ENCODE results near the gene RALGPS2.

The RALGPS2 gene

DNA sequence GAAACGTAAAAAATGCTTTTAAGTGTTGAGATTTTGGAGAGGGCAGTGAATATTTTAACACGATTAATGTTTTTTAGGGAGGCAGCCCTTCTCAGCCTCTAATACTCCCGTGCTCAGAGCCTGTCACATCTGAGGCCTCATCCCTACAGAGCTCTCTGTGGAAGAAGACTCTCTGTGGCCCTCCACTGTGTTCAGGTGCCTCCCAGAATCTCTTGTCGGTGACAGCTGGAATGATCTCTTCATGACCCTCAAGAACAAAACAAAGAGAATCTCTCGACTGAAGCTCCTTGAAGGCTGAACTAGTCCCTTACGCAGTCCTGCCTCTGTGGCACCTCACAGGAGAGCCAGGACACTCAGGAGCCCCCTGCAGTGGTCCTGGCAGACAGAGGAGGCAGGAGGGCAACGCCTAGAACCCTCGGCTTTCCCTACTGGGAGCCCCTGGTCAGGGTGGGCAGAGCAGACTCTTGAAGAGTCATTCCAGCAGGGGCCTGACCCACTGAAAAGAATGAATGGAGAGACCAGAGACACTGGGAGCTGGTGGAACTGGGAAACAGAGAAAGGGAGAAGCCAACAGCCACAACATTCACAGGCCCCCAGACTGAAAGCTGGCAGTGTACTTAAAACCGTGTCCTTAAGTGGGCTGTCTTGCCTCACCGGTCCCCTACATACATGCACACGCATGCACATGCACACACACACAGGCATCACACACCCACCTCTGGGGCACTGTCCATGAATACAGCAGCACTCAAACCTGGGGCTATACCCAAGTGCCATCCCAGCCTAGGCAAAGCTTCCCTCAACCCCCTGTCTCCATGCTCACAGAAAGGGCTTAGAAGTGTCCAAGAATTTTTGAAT, 213.3 kb downstream of the RALGPS2 start:
- Histone ChIP-seq H3K4me3 (ENCODE audit: low read depth, low read length) (no peak overlapping the region), H3K27ac (no peak overlapping the region), H3K27me3 (ENCODE audit: insufficient read depth, low read depth, severe bottlenecking) (no peaks in the 10 kb centered on the region), H3K9me3 (ENCODE audit: severe bottlenecking) (no peaks in the 10 kb centered on the region), H3K36me3 (no peaks in the 10 kb centered on the region)
- DNase-seq, result no peak
- TF ChIP-seq, protein P1, sequence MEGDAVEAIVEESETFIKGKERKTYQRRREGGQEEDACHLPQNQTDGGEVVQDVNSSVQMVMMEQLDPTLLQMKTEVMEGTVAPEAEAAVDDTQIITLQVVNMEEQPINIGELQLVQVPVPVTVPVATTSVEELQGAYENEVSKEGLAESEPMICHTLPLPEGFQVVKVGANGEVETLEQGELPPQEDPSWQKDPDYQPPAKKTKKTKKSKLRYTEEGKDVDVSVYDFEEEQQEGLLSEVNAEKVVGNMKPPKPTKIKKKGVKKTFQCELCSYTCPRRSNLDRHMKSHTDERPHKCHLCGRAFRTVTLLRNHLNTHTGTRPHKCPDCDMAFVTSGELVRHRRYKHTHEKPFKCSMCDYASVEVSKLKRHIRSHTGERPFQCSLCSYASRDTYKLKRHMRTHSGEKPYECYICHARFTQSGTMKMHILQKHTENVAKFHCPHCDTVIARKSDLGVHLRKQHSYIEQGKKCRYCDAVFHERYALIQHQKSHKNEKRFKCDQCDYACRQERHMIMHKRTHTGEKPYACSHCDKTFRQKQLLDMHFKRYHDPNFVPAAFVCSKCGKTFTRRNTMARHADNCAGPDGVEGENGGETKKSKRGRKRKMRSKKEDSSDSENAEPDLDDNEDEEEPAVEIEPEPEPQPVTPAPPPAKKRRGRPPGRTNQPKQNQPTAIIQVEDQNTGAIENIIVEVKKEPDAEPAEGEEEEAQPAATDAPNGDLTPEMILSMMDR (IDR thresholded peaks at IDR 0.05; ENCODE audit: low read depth, low read length), result no peak

DNA sequence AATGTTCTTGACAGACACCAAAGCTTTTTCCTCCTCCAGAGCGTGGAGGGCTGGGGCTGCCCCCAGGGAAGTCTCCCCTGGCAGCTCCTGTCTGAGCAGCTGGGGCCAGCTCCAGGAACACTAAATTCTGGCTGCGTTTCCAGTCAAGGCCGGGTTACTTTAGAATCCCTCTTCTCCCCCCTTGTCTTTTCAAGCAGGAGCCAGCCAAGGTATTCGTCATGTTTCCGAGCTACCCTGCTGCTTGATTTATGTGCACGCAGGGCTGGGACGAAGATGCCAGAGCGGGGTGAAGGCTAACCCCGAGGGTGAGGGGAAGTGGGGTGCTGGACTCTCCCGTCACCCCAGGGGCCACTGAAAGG, 213.9 kb downstream of the RALGPS2 start:
- Histone ChIP-seq H3K36me3 (no peaks in the 10 kb centered on the region), H3K27ac (no peak overlapping the region), H3K9me3 (ENCODE audit: severe bottlenecking) (no peaks in the 10 kb centered on the region), H3K27me3 (ENCODE audit: insufficient read depth, low read depth, severe bottlenecking) (no peaks in the 10 kb centered on the region), H3K4me3 (ENCODE audit: low read depth, low read length) (no peak overlapping the region)
- TF ChIP-seq, protein P1 (IDR thresholded peaks at IDR 0.05; ENCODE audit: low read depth, low read length), result no peak
- DNase-seq, result no peak

DNA sequence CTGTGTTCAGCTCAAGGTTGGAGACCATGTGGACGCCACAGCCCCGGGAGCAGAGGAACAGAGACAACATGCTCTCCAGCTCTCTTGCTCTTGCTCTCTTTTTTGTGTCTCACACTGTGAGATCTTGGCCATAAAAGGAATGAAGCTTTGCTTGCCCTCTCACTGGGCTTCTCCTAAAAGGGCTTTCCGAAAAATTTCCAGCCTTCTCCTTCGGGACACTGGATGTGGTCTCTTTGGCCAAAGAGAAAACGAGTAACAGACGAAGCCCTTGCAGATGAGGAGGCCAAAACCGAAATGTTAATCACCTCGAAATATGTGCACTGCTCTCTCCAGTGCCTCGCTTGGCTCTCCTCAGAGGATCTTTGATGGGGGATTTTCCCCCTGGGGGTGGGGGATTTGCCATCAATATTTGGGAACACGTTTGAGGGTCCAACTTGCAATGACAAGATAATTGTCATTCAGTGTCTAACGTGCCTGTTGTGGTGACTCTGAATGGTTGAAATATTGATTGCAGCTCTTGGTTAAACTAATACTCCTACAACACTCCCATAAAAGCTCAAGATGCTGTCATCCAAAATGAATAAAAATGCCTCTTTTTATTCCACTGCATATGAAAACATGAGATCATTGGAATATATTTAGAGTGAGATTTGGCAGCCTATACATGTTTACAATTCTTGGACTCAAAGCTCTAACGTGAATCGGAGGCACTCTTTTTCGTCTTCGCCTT, 214.5 kb downstream of the RALGPS2 start:
- Histone ChIP-seq H3K36me3 (no peaks in the 10 kb centered on the region), H3K27me3 (ENCODE audit: insufficient read depth, low read depth, severe bottlenecking) (no peaks in the 10 kb centered on the region), H3K27ac (no peak overlapping the region), H3K9me3 (ENCODE audit: severe bottlenecking) (no peaks in the 10 kb centered on the region), H3K4me3 (ENCODE audit: low read depth, low read length) (no peak overlapping the region)
- DNase-seq, result no peak
- TF ChIP-seq, protein P1 (IDR thresholded peaks at IDR 0.05; ENCODE audit: low read depth, low read length), result no peak

DNA sequence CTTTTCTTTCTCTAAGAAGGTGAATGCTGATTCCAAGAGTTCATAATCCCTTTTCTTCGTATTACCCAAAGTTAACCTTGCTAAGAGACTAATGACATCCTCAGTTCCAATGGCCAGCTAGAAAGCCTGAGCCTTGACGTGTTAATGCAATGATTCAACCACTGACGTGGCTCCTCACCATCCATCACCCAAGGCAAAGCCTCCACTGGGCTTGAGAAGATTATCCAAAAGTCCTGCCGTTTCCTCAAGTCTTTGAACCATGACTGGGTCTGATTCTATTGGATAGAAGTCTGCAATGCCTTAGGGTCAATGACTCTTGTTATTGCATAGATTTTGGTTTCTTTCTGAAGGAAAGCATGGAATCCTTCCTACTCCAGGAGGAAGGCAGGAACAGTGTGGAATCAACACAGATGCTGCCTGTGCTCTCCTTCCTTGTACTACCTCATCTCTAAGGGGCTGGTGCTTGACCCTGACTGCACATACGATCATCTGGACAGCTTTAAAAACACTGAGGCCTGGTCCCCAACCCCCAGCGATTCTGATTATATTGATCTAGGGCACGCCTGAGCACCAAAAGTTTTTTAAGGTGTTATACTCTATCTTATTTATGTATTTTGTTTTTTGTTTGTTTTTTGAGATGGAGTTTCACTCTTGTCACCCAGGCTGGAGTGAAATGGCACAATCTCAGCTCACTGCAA, 215.2 kb downstream of the RALGPS2 start:
- Histone ChIP-seq H3K27me3 (ENCODE audit: insufficient read depth, low read depth, severe bottlenecking) (no peaks in the 10 kb centered on the region), H3K36me3 (no peaks in the 10 kb centered on the region), H3K27ac (no peak overlapping the region), H3K9me3 (ENCODE audit: severe bottlenecking) (no peaks in the 10 kb centered on the region), H3K4me3 (ENCODE audit: low read depth, low read length) (no peak overlapping the region)
- TF ChIP-seq, protein P1 (IDR thresholded peaks at IDR 0.05; ENCODE audit: low read depth, low read length), result no peak
- no peak for DNase-seq

DNA sequence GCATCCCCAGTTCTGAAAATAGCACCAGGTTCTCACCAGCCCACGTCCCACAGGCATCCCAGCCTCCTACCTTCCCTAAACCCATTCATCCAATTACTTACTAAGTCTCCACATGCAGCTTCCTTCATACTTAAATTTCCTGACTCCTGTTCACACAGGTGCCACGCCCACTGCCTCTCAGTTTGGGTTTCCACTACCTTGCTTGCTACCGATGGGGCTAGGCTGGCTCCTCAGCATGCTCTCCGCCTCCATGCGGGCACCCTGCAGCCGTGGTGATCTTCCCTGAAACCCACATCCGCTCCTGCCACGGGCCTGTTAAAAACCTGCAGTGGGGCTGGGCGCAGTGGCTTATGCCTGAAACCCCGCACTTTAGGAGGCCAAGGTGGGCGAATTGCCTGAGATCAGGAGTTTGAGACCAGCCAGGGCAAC, 216.2 kb downstream of the RALGPS2 start:
- DNase-seq, result no peak
- Histone ChIP-seq H3K27me3 (ENCODE audit: insufficient read depth, low read depth, severe bottlenecking) (no peaks in the 10 kb centered on the region), H3K27ac (no peak overlapping the region), H3K36me3 (no peaks in the 10 kb centered on the region), H3K4me3 (ENCODE audit: low read depth, low read length) (no peak overlapping the region), H3K9me3 (ENCODE audit: severe bottlenecking) (no peaks in the 10 kb centered on the region)
- TF ChIP-seq, protein P1 (IDR thresholded peaks at IDR 0.05; ENCODE audit: low read depth, low read length), result no peak

Data from WERI-Rb-1 (cell line).